ENCODE data around the gene MEOX2. TPM values are rescaled to one million over a fixed set of nuclear protein-coding genes. Genes with fewer than 3 reads are reported as not detected.

Gene MEOX2
- total and polyA plus RNA-seq, 3 donors from 2014 or later: 3.7 to 4.9 (median 4.0) TPM

DNA sequence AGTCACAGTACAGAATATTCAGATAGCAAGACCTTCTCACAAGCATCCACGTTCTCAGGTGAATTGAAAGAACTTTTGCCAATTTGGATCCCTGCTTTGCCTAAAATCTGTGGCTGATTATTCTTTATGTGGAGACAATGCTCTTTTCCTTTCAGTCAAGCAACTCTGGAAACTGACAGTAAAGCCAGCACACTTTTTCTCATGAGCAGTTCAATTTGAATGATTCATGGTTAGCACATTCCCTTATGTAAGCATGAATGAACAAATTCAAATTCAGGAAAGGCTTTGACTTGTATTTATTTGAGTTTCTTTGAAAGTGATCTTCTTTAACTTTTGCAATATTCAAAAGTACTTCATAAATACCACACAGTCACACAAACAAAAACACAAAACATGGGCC lies 57.6 kb downstream of the MEOX2 start:
- WGBS, 2 donors: 61 to 91% methylated on average over 1 of the region's 1 CpG
- H3K4me1 ChIP-seq: no peaks in the 10 kb centered on the region
- H3K27ac ChIP-seq: no peak overlapping the region
- intact Hi-C loops (cut with DNase I; ENCODE audit: low total_unique reads): no loop called here
- TF ChIP-seq CTCF (IDR thresholded peaks at IDR 0.05) (no peak), POLR2A (IDR thresholded peaks at IDR 0.05) (no peak)
- DNase-seq: no peak
- no peaks in the 10 kb centered on the region for H3K9me3 ChIP-seq
- H3K27me3 ChIP-seq: no peaks in the 10 kb centered on the region
- no peak overlapping the region for H3K4me3 ChIP-seq
- H3K36me3 ChIP-seq (ENCODE audit: low read depth, missing control alignments): no peaks in the 10 kb centered on the region

DNA sequence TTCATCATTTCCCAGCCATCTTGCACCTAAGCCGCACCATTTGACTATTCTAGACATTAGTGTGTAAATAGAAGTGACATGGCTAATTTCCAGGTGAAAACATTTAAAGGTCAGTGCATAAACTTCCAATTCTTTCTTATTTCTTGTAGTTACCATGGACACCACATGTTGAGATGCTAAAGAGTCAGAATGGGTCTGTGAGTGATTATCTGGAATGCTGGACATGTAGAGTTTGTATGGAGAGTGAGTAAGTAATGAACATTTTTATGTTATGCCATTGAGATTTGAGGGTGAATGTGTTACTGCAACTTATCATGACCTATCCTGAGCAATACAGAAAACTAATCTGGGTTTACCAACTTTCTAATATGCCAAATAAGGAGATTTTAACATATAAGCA lies 60.4 kb downstream of the MEOX2 start:
- H3K4me1 ChIP-seq: no peaks in the 10 kb centered on the region
- DNase-seq: no peak
- no peak overlapping the region for H3K4me3 ChIP-seq
- H3K36me3 ChIP-seq (ENCODE audit: low read depth, missing control alignments): no peaks in the 10 kb centered on the region
- H3K9me3 ChIP-seq: no peaks in the 10 kb centered on the region
- 86 to 100% methylated on average over 1 of the region's 1 CpG for WGBS, 2 donors
- TF ChIP-seq CTCF (IDR thresholded peaks at IDR 0.05): no peak
- no peak for TF ChIP-seq POLR2A (IDR thresholded peaks at IDR 0.05)
- no peak overlapping the region for H3K27ac ChIP-seq
- no peaks in the 10 kb centered on the region for H3K27me3 ChIP-seq
- intact Hi-C loops (cut with DNase I; ENCODE audit: low total_unique reads): no loop called here

- intact Hi-C loops (cut with DNase I; ENCODE audit: low total_unique reads): no loop called here
- Histone ChIP-seq H3K9me3 (no peaks in the 10 kb centered on the region), H3K4me1 (no peaks in the 10 kb centered on the region), H3K27ac (no peak overlapping the region), H3K27me3 (no peaks in the 10 kb centered on the region), H3K4me3 (no peak overlapping the region), H3K36me3 (ENCODE audit: low read depth, missing control alignments) (no peaks in the 10 kb centered on the region)
- TF ChIP-seq POLR2A (IDR thresholded peaks at IDR 0.05): no peak
- no peak for TF ChIP-seq CTCF (IDR thresholded peaks at IDR 0.05)
- no peak for DNase-seq
- 63 to 69% methylated on average over 1 of the region's 1 CpG for WGBS, 2 donors
Observed at GRCh38 chr7:15625466-15625865, 61.0 kb downstream of the MEOX2 start.

DNA sequence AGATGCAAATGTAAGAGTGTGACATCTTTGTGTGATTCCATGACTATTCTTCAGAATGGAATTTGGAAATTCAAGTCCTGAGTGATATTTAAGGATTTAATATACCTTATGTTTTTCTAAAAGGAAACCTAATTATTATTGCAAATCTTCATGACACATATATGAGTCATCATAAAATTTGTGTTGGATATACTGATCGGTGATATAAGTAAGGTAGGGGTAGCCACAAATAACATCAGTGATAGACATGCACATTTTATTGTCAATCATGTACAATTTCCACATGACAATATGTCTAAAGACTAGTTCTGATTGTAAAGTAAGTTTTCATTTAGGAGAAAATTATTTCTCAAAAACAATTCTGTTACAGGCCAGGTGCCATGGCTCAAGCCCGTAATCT lies 65.0 kb downstream of the MEOX2 start:
- TF ChIP-seq POLR2A (IDR thresholded peaks at IDR 0.05) (no peak), CTCF (IDR thresholded peaks at IDR 0.05) (no peak)
- intact Hi-C loops (cut with DNase I; ENCODE audit: low total_unique reads): no loop called here
- DNase-seq: no peak
- Histone ChIP-seq H3K9me3 (no peaks in the 10 kb centered on the region), H3K4me3 (no peak overlapping the region), H3K27me3 (no peaks in the 10 kb centered on the region), H3K4me1 (no peaks in the 10 kb centered on the region), H3K27ac (no peak overlapping the region), H3K36me3 (ENCODE audit: low read depth, missing control alignments) (no peaks in the 10 kb centered on the region)
- WGBS, 2 donors: 92 to 100% methylated on average over 2 of the region's 2 CpGs

DNA sequence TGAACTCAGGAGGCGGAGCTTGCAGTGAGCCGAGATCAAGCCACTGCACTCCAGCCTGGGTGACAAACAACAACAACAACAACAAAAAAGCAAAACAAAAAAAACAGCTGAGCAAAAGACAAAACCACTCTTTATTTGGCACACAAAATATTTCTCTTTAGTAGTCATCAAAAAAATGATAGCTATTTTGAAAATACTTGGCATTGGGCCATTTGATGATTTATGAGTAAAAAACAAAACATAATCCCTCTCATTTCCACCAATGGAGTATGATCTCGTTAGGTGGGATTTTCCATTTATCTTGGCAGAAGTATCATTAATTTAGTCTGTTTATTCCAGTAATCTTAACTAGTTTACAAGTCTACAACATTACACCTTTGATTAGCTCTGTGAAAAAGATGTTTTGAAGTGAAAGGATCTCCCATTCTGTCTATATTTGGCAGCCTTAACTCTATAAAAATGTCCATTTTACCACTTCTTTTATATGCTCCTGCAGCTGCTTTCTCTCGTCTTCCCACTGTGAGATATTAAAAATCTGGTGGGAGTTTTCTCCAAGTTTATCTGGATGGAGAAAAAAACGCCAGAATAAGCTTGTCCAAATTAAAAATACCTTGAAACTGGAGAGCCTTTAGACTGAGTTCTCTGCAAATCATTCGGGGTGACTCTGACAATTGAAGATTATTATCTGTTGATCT lies 65.8 kb downstream of the MEOX2 start:
- TF ChIP-seq POLR2A (IDR thresholded peaks at IDR 0.05) (no peak), CTCF (IDR thresholded peaks at IDR 0.05) (no peak)
- Histone ChIP-seq H3K27me3 (no peaks in the 10 kb centered on the region), H3K9me3 (no peaks in the 10 kb centered on the region), H3K4me1 (no peaks in the 10 kb centered on the region), H3K4me3 (no peak overlapping the region), H3K36me3 (ENCODE audit: low read depth, missing control alignments) (no peaks in the 10 kb centered on the region), H3K27ac (no peak overlapping the region)
- DNase-seq: no peak
- WGBS, 2 donors: 47 to 55% methylated on average over 6 of the region's 6 CpGs
- intact Hi-C loops (cut with DNase I; ENCODE audit: low total_unique reads): no loop called here

Measured in testis (tissue), 3 donors.